ENCODE results near the gene ZC4H2.
"Not testable (repeated sequence)": the region's sequence is repeated elsewhere in the genome, so short reads cannot be mapped to it uniquely, and the experiment has no call there.

The ZC4H2 gene

DNA sequence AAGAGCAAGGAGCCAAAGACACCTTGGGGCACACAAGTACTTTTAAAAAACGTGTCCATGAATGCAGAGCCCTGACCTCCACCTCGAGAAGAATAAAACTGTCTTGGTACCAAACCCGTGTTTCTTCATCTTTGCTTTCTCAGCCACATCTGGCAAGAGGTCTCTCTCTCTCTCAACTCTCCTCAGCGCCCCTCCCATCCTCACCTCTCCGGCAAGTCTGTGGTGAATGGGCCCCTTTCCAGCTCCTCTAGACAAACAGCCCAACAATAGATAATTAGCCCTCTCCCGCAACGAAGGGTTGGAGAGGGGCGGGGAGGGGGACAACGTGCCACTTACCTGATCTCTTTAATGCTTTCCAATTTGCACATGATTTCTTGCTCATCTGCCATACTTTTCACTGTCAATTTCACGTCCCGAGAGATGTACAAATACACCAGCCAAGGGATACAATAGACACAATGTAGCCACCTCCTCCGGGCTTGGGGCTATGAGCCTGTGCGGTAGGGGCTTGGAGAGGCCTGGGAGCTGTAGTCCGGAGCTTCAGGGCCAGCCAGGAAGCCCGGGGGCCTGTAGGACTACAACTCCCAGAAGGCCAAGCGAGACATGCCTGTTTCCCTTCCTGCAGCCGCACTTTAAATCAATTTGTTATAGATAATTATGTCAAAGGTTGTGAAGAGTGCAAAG is at the start of gene ZC4H2:
Gene ZC4H2, minus strand, starts transcription at position 462 of the 684 bp plus-strand sequence. Its CDS starts 73 bp downstream, at position 389.
- peak; percentile 66 for DNase-seq

- no peak for DNase-seq
These were observed 41.2 kb upstream of the ZC4H2 start for GRCh38 chrX:65017451-65017850.

GRCh38 chrX:65014230-65014629 is 38.0 kb upstream of the ZC4H2 start:
- no peak for DNase-seq

- DNase-seq = no peak
These were observed 33.2 kb upstream of the ZC4H2 start for GRCh38 chrX:65009459-65009858.

DNA sequence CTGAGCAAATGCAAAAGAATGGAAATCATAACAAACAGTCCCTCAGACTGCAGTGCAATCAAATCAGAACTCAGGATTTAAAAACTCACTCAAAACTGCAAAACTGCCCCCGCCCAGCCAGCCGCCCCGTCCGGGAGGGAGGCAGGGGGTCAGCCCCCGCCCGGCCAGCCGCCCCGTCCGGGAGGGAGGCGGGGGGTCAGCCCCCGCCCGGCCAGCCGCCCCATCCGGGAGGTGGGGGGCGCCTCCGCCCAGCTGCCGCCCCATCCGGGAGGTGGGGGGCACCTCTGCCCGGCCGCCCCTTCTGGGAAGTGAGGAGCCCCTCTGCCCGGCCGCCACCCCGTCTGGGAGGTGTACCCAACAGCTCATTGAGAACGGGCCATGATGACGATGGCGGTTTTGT is 26.0 kb upstream of the ZC4H2 start:
- not testable (repeated sequence) for DNase-seq

DNA sequence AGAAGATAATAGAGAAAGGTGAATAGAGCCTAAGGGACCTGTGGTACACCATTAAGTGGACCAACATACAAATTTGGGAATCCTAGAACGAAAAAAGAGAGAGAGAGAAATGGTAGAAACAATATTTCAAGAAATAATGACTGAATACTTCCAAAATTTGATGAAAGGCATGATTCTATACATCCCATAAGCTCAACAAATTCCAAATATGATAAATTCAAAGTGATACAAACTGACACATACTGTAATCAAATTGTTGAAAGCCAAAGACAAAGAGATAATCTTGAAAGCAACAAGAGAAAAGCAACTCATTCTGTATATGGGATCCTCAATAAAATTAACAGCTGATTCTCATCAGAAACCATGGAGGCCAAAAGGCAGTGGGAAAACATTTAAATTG is 20.6 kb upstream of the ZC4H2 start:
- no peak for DNase-seq

DNA sequence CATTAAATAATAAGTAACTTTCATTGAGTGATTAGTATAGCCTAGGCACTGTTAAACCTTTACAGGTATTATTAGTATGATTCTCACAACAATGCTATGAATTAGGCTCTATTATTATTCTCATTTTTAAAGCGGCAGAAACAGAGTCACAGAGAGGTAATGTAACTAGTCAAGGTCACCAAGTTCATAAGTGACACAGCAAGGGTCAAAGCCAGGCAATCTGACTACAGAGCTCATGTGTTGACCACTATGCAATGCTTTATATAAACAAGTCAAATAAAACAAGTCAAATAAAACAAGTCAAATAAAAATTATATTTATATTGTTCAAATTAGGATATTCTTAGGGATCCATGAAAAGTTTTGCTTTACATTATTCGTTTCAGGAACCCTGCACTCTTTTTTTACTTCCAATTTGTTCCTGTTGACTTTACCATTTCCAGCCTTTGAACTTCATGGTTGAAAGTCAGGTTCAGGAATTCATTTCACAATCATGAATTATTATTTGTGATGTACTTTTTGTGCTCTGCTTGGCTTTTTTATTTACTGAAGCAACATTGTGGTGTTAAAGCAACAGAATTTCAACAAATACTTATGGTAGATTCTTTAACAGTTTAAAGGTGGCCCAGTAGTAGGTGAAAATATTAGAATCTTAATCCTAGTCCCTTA is 18.0 kb upstream of the ZC4H2 start:
- no peak for DNase-seq

DNA sequence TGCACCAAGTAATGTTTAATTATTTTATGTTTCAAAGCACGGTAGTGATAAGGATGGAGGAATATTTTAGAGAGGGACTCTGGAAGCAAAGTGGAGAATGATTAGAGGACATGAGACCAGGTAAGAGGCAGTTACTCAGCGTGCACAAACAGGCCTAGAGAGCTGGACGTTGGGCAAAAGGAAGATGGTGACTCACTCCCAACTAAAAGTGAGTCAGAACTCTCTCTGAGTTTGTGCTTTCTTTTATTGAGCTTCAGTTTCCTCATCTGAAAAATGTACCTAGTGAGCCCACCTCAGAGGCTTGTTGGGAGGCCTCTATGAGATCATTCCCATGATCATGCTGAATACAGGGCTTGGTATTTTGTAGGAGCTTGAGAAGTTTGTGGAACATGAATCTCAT is 1.6 kb upstream of the ZC4H2 start:
- no peak for DNase-seq

DNA sequence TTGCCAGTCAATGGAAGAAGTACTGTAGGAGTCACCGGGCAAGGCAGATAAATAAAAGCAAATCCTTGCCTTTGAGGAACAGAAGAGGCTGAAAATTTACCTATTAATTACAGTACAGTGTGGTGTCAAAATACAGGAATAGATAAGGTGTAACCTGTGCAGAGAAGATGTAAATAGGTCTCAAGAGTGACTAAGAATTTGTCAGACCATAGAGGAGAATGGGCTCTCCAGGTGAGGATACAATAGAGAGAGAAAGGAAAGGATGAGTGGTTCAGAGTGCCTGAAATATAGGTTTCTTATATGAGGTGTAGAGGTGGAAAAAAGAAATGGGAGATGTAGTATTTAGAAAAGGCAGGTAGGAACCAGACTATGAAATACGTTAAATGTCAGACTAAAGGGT is 801 bp upstream of the ZC4H2 start:
- no peak for DNase-seq

- no peak for DNase-seq
These were observed 407 bp upstream of the ZC4H2 start for GRCh38 chrX:64976673-64977040.

DNA sequence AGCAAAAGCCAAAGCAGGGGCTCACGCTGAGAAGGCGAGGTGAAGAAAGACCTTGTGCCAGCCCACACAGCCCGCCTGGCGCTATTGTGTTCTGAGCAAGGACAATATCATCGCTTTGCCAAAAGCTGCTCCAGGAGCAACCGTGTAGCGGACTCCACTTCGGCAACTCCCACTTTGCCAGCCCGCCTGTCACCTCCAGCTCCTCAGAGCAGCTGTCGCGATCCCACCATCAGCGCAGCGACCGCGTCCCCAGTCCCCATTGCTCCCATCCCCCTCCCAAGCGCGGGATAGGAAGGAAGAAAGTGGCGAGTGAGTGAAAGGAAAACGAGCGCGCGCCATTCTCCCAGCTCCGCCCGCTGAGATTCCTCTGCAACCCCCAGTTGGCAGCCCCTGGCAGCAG is 759 bp downstream of the ZC4H2 start:
- DNase-seq = peak; percentile 1

- DNase-seq = no peak
These were observed 50.8 kb downstream of the ZC4H2 start for GRCh38 chrX:64925480-64925879.

DNA sequence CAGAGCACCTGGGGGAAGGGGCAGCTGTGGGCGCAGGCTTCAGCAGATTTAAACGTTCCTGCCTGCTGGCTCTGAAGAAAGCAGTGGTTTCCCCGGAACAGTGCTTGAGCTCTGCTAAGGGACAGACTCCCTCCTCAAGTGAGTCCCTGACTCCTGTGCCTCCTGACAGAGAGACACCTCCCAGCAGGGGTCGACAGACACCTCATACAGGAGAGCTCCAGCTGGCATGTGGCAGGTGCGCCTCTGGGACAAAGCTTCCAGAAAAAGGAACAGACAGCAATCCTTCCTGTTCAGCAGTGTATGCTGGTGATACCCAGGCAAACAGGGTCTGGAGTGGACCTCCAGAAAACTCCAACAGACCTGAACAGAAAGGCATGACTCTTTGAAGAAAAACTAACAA is 68.1 kb downstream of the ZC4H2 start:
- no peak for DNase-seq

GRCh38 chrX:64894454-64895038 is 81.7 kb downstream of the ZC4H2 start:
- DNase-seq = peak; percentile 3

DNA sequence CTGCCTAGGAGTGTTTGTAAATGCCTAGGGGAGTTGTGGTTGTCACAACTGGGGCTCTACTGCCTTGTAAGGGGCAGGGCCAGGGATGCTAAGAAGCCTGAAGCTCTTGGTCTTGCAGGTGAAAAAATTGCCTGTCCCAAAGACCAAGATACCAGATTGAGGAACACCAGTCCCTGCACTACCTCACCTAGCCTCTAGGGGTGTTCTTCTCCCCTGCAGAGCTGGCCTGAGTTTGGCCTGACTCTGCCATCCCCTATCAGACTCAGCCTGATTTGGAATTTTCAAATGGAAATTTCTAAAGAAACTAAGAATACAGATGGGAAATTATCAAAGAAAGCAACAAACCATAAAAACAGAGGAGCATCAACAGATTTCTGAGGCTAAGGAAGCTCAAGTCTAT is 90.4 kb downstream of the ZC4H2 start:
- no peak for DNase-seq

DNA sequence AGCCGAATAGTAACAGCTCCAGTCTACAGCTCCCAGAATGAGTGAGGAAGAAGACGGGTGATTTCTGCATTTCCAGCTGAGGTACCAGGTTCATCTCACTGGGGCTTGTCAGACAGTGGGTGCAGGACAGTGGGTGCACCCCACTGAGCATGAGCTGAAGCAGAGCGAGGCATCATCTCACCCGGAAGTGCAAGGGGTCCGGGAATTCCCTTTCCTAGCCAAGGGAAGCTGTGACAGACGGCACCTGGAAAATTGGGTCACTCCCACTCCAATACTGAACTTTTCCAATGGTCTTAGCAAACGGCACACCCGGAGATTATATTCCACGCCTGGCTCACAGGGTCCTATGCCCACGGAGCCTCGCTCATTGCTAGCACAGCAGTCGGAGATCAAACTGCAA is 97.5 kb downstream of the ZC4H2 start:
- not testable (repeated sequence) for DNase-seq

- no peak for DNase-seq
These were observed 109.0 kb downstream of the ZC4H2 start for GRCh38 chrX:64867217-64867616.

All from NCI-H1694 (cell line).